OCI-LY3 (cell line): Measurements from ENCODE around the gene TPGS1.

Experiments used
- H2AFZ ChIP-seq: fragments of 200-600, 300-600 bp; shearing (Covaris generic); 2 replicates; pipeline ENCODE4 v1.6.0; 2014; ENCODE audit warnings: antibody characterized with exemption, low read depth, low read length
- H3K27ac ChIP-seq: fragments of 200-600, 300-600 bp; sonication (generic); 2 replicates; pipeline ENCODE4 v1.5.1; 2014; ENCODE audit warnings: mild to moderate bottlenecking, low read length, moderate library complexity, mixed read lengths
- H3K27me3 ChIP-seq: fragments of 200-600, 300-600 bp; sonication (generic); 2 replicates; pipeline ENCODE4 v1.6.1; 2014; ENCODE audit warnings: low read depth, low read length, mixed read lengths
- H3K36me3 ChIP-seq: fragments of 200-600, 300-600 bp; sonication (generic); replicated peaks from 2 replicates; pipeline ENCODE3; 2014; ENCODE audit warnings: low read depth, low read length, mixed read lengths
- H3K4me1 ChIP-seq: fragments of 300-600, 200-600 bp; sonication (generic); 2 replicates; pipeline ENCODE4 v1.6.1; 2014; ENCODE audit warnings: low read length, mixed read lengths
- H3K4me2 ChIP-seq: fragments of 200-600, 300-600 bp; sonication (generic); 2 replicates; pipeline ENCODE4 v1.6.1; 2014; ENCODE audit warnings: low read length, mixed read lengths
- H3K4me3 ChIP-seq: fragments of 300-600, 200-600 bp; sonication (generic); 2 replicates; pipeline ENCODE4 v1.5.1; 2014; ENCODE audit warnings: antibody characterized with exemption, mild to moderate bottlenecking, low read length, moderate library complexity
- H3K79me2 ChIP-seq: fragments of 300-600, 200-600 bp; shearing (Covaris generic); 2 replicates; pipeline ENCODE4 v1.6.1; 2014; ENCODE audit warnings: mild to moderate bottlenecking, low read length, mixed read lengths
- H3K9ac ChIP-seq: fragments of 300-600, 200-600 bp; shearing (Covaris generic); 2 replicates; pipeline ENCODE4 v1.6.0; 2014; ENCODE audit warnings: mild to moderate bottlenecking, low read length, moderate library complexity
- H3K9me3 ChIP-seq: fragments of 200-600, 300-600 bp; shearing (Covaris generic); 2 replicates; pipeline ENCODE4 v1.6.1; 2014; ENCODE audit warnings: low read length, mixed read lengths; ENCODE audit not compliant: insufficient read depth
- H4K20me1 ChIP-seq: fragments of 200-600, 300-600 bp; sonication (generic); 2 replicates; pipeline ENCODE4 v1.6.1; 2016; ENCODE audit warnings: low read length, mixed read lengths; ENCODE audit not compliant: insufficient read depth
- CTCF ChIP-seq: fragments of 200-600, 300-600 bp; sonication (generic); IDR thresholded peaks from 2 replicates; pipeline ENCODE4 v1.5.1; 2014; ENCODE audit warnings: antibody characterized with exemption, low read length, low read depth
- EZH2phosphoT487 ChIP-seq: fragments of 200-600 bp; shearing (Covaris generic); IDR thresholded peaks from 2 replicates; pipeline ENCODE4 v1.6.1; 2018; ENCODE audit warnings: antibody characterized with exemption, mixed run types, low read depth

TPGS1 gene

GRCh38 chr19:459724-460511, 47.4 kb upstream of the TPGS1 start:
- H3K79me2 ChIP-seq: no peaks in the 10 kb centered on the region
- H3K27me3 ChIP-seq: no peaks in the 10 kb centered on the region
- H3K4me1 ChIP-seq: no peaks in the 10 kb centered on the region
- no peaks in the 10 kb centered on the region for H4K20me1 ChIP-seq
- no peak overlapping the region for H2AFZ ChIP-seq
- no peaks in the 10 kb centered on the region for H3K36me3 ChIP-seq
- TF ChIP-seq CTCF (no peak), EZH2phosphoT487 (no peak)
- no peak overlapping the region for H3K4me3 ChIP-seq
- H3K9me3 ChIP-seq: no peaks in the 10 kb centered on the region
- H3K4me2 ChIP-seq: no peak overlapping the region
- no peak overlapping the region for H3K9ac ChIP-seq
- H3K27ac ChIP-seq: no peak overlapping the region

GRCh38 chr19:460877-461720, 46.2 kb upstream of the TPGS1 start, which contains the start of gene SHC2:
Gene SHC2 (minus strand): TSS chr19:461033. CDS start chr19:460996, 37 bp downstream.
- Histone ChIP-seq H3K4me1 (no peaks in the 10 kb centered on the region), H3K36me3 (no peaks in the 10 kb centered on the region), H3K4me2 (no peak within 1 kb of the TSS), H4K20me1 (no peaks in the 10 kb centered on the region), H3K4me3 (no peak within 1 kb of the TSS), H3K27ac (no peak within 1 kb of the TSS), H2AFZ (no peak within 1 kb of the TSS), H3K27me3 (no peaks in the 10 kb centered on the region), H3K9ac (no peak within 1 kb of the TSS), H3K9me3 (no peaks in the 10 kb centered on the region), H3K79me2 (no peaks in the 10 kb centered on the region)
- no peak for TF ChIP-seq CTCF
- TF ChIP-seq EZH2phosphoT487: no peak

GRCh38 chr19:461721-462551, 45.4 kb upstream of the TPGS1 start:
- Histone ChIP-seq H3K79me2 (no peaks in the 10 kb centered on the region), H3K9me3 (no peaks in the 10 kb centered on the region), H4K20me1 (no peaks in the 10 kb centered on the region), H3K9ac (no peak overlapping the region), H3K27ac (no peak overlapping the region), H3K4me3 (no peak overlapping the region), H2AFZ (no peak overlapping the region), H3K4me2 (no peak overlapping the region), H3K36me3 (no peaks in the 10 kb centered on the region), H3K4me1 (no peaks in the 10 kb centered on the region), H3K27me3 (no peaks in the 10 kb centered on the region)
- TF ChIP-seq EZH2phosphoT487: no peak
- TF ChIP-seq CTCF: no peak
